Caco-2 (cell line): ENCODE results near the gene BCL2L12. TPM values are rescaled to one million over a fixed set of nuclear protein-coding genes. Genes with fewer than 3 reads are reported as not detected.
"Not testable (repeated sequence)": the region's sequence is repeated elsewhere in the genome, so short reads cannot be mapped to it uniquely, and the experiment has no call there.

Experiments used
- BruUV-seq: library from RNA; stranded (reverse); fragments of 400-500 nt; replicated peaks from 2 replicates; lab custom pipeline; 2021; lab: Mats Ljungman, UMichigan
- CTCF ChIA-PET: fragments of 300-600 bp; sonication (Branson Sonifier 250); formaldehyde crosslinking; loops from one replicate; lab custom pipeline; 2022; ENCODE audit warnings: antibody characterized with exemption; lab: Charles Lee
- POLR2A ChIA-PET: fragments of 300-600 bp; sonication (Branson Sonifier 250); formaldehyde crosslinking; loops from one replicate; lab custom pipeline; 2022; ENCODE audit warnings: antibody characterized with exemption; lab: Charles Lee
- DNase-seq, 2 experiments: peaks; one replicate each; pipeline versions ENCODE4 v3.0.0 to v3.0.0-alpha.2; 2020 to 2022
- H3K27me3 ChIP-seq: replicated peaks from 2 replicates; pipeline ENCODE4 v1.6.0; 2011; ENCODE audit warnings: low read length; ENCODE audit not compliant: control insufficient read depth, insufficient read depth
- H3K36me3 ChIP-seq: 2 replicates; pipeline ENCODE4 v1.5.1; 2011; ENCODE audit warnings: low read length; ENCODE audit not compliant: control insufficient read depth, insufficient read depth
- H3K4me1 ChIP-seq: fragments of 250-450 bp; sonication (Bioruptor Pico); 2 replicates; pipeline ENCODE4 v1.5.1; 2020; ENCODE audit warnings: mild to moderate bottlenecking
- H3K4me3 ChIP-seq: 2 replicates; pipeline ENCODE4 v1.5.1; 2011; ENCODE audit warnings: low read depth, mild to moderate bottlenecking, control low read depth, low read length
- H3K9me3 ChIP-seq: fragments of 250-450 bp; sonication (Bioruptor Pico); 2 replicates; pipeline ENCODE4 v1.5.1; 2020; ENCODE audit warnings: mild to moderate bottlenecking, moderate library complexity
- H3K27ac Mint-ChIP-seq: one replicate; pipeline ENCODE4 v1.8.0; 2022; ENCODE audit warnings: mixed read lengths; ENCODE audit not compliant: unreplicated experiment
- H3K27me3 Mint-ChIP-seq: one replicate; pipeline ENCODE4 v1.8.0; 2022; ENCODE audit warnings: mixed read lengths; ENCODE audit not compliant: insufficient read depth, unreplicated experiment
- H3K36me3 Mint-ChIP-seq: one replicate; pipeline ENCODE4 v1.8.0; 2022; ENCODE audit warnings: mild to moderate bottlenecking, mixed read lengths; ENCODE audit not compliant: insufficient read depth, unreplicated experiment
- H3K4me1 Mint-ChIP-seq: one replicate; pipeline ENCODE4 v1.8.0; 2022; ENCODE audit warnings: low read depth, mixed read lengths; ENCODE audit not compliant: unreplicated experiment
- H3K4me3 Mint-ChIP-seq: one replicate; pipeline ENCODE4 v1.8.0; 2022; ENCODE audit warnings: mild to moderate bottlenecking, moderate library complexity, mixed read lengths; ENCODE audit not compliant: unreplicated experiment
- H3K9me3 Mint-ChIP-seq: one replicate; pipeline ENCODE4 v1.8.0; 2022; ENCODE audit warnings: mixed read lengths; ENCODE audit not compliant: unreplicated experiment
- CTCF ChIP-seq, 2 experiments: fragments of 200-600 bp in 1 of 2; IDR thresholded peaks; 1 replicate in 1 of 2; 2 replicates in 1 of 2; pipeline versions ENCODE4 v1.5.1 to v1.8.0; 2011 to 2022; ENCODE audit warnings: antibody characterized with exemption in 1 of 2, control low read depth in 1 of 2, inconsistent platforms in 1 of 2, low read depth in 1 of 2, low read length in 1 of 2, mild to moderate bottlenecking in 1 of 2, moderate library complexity in 1 of 2; ENCODE audit not compliant: insufficient read depth in 1 of 2, severe bottlenecking in 1 of 2, unreplicated experiment in 1 of 2
- intact Hi-C: fragments of 100-400 bp; cut with micrococcal nuclease; formaldehyde crosslinking; loops from one replicate; pipeline ENCODE4 v1.10.0; 2022; ENCODE audit not compliant: unreplicated experiment
- total RNA-seq: library from RNA; stranded (reverse); gene quantifications from 2 replicates; pipeline ENCODE4 v1.2.3, GENCODE V29; 2022

BCL2L12 gene
- total RNA-seq, 1 experiment from 2014 or later: 111 TPM

- no peak for DNase-seq
- Histone ChIP-seq H3K4me1 (no peaks in the 10 kb centered on the region), H3K36me3 (peaks cover 8% of the 10 kb centered on the region), H3K27me3 (no peaks in the 10 kb centered on the region), H3K9me3 (no peaks in the 10 kb centered on the region), H3K4me3 (no peak overlapping the region)
- intact Hi-C loops: no loop called here
- Mint-ChIP-seq H3K27me3 (no peaks in the 10 kb centered on the region), H3K27ac (no peak overlapping the region), H3K4me1 (no peaks in the 10 kb centered on the region), H3K4me3 (no peak overlapping the region), H3K9me3 (no peaks in the 10 kb centered on the region), H3K36me3 (peaks cover 80% of the 10 kb centered on the region)
- ChIA-PET POLR2A (no interaction called here), CTCF (no interaction called here)
- TF ChIP-seq CTCF (IDR thresholded peaks at IDR 0.05; ENCODE audit: insufficient read depth in 1 of 2, low read depth in 1 of 2, low read length in 1 of 2, severe bottlenecking in 1 of 2, unreplicated experiment in 1 of 2): no peak
- no TSS peak for BruUV-seq
Measured at GRCh38 chr19:49616945-49617344, 48.8 kb upstream of the BCL2L12 start.

- CTCF ChIA-PET: interaction anchor here (0.7 kb wide), 1 partner anchor 146 kb away, joined by 3 read pairs; no protein-coding TSS in a partner anchor
Measured at GRCh38 chr19:49617860-49618259, 47.9 kb upstream of the BCL2L12 start.

GRCh38 chr19:49624967-49625910, 40.5 kb upstream of the BCL2L12 start:
- Mint-ChIP-seq H3K9me3 (no peaks in the 10 kb centered on the region), H3K4me1 (no peaks in the 10 kb centered on the region), H3K4me3 (no peak overlapping the region), H3K36me3 (peaks cover 63% of the 10 kb centered on the region), H3K27ac (no peak overlapping the region), H3K27me3 (no peaks in the 10 kb centered on the region)
- Histone ChIP-seq H3K27me3 (no peaks in the 10 kb centered on the region), H3K36me3 (peaks cover 1% of the 10 kb centered on the region), H3K9me3 (no peaks in the 10 kb centered on the region), H3K4me1 (no peaks in the 10 kb centered on the region), H3K4me3 (no peak overlapping the region)
- no TSS peak for BruUV-seq
- POLR2A ChIA-PET: no interaction called here
- CTCF ChIA-PET: no interaction called here
- intact Hi-C loops: no loop called here
- DNase-seq: no peak
- TF ChIP-seq CTCF (IDR thresholded peaks at IDR 0.05; ENCODE audit: insufficient read depth in 1 of 2, low read depth in 1 of 2, low read length in 1 of 2, severe bottlenecking in 1 of 2, unreplicated experiment in 1 of 2): no peak

More at GRCh38 chr19:49617860-49618259, 47.9 kb upstream of the BCL2L12 start:
- H3K4me3 Mint-ChIP-seq, H3K9me3 ChIP-seq, H3K4me1 Mint-ChIP-seq, DNase-seq, BruUV-seq, H3K36me3 ChIP-seq, H3K4me3 ChIP-seq, intact Hi-C loops, H3K27me3 ChIP-seq, H3K27me3 Mint-ChIP-seq, H3K27ac Mint-ChIP-seq, H3K9me3 Mint-ChIP-seq, H3K4me1 ChIP-seq, POLR2A ChIA-PET: not testable (repeated sequence)
- peaks cover 79% of the 10 kb centered on the region for H3K36me3 Mint-ChIP-seq
